Stimulated activated CD4-positive, alpha-beta T cell treated with anti-CD3 and anti-CD28 coated beads, Interleukin-4, amount 100 ng/mL, for 4 hours (primary cell): ENCODE data around the gene LCN2.

Experiments
- DNase-seq, 2 experiments: peaks; one replicate each; pipeline ENCODE4 v3.0.0-alpha.2; 2020

Gene LCN2

DNA sequence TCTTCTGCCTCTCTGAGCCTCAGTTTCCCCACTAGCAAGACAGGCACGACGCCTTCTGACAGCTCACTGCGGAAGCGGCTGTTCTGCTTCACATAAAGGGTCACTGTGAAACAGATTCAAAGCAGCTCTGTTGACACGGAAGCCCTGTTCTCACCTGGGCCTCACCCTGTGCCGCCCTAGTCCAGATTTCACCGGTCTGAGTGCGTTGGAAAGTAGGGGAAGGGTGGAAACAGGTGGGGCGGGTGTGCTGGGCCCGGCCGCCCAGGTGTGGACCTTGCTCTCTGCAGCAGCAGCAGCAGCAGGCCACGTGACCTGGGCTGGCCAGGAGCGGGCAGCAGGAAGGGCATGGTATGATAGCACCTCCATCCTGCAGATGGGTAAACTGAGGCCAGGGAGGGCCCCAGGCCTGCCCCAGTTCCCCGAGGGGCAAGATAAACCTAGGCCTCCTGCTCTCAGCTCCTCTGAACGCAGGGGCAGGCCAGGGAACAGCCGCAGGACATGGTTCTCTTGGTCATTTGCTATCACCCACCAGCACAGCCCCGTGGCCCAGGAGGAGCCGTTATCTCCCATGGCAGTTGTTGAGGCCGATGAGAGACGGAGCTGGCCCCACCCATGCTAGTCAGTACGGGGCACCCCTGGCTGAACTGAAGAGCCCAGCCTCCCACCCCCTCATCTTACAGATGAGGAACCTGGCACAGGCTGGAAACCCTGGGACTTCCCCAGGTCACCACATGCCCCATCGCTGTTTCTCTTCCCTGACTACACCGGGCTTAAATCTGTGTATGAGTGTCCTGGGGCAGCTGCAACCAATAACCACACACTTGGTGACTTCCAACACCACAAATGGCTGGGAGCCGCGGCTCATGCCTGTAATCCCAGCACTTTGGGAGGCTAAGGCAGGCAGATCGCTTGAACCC, 33.8 kb upstream of the LCN2 start:
- DNase-seq, result no peak

DNA sequence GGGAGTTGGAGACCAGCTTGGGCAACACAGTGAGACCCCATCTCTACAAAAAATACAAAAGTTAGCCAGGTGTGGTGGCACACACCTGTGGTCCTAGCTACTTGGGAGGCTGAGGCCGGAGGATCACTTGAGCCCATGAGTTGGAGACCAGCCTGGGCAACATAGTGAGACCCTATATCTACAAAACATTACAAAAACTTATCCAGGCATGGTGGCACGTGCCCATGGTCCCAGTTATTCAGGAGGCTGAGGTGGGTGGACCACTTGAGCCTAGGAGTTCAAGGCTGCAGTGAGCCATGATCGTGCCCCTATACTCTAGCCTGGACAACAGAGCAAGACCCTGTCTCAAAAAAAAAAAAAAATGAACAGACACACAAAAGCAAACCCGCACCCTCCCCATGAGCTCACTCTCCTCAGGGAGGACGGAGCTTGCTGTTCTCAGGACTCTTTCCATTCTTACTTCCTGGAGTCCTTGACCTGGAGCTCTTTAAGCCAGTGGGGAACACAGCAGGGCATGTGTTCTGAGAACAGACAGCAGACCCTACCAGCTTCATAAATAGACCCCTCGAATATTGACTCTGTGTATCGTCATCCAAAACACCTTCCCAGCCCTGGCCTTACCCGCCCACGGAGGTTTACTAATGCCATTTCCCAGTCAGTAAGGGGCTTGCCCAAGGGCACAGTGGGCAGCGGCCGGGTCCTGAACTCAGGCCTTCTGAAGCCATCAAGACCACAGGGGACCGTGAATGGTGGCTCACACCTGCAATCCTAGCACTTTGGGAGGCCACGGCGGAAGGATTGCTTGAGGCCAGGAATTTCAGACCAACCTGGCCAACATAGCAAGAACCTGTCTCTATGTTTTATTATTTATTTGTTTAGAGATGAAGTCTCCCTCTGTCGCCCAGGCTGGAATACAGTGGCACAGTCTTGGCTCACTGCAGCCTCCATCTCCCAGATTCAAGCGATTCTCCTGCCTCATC, 32.9 kb upstream of the LCN2 start:
- no peak for DNase-seq

DNA sequence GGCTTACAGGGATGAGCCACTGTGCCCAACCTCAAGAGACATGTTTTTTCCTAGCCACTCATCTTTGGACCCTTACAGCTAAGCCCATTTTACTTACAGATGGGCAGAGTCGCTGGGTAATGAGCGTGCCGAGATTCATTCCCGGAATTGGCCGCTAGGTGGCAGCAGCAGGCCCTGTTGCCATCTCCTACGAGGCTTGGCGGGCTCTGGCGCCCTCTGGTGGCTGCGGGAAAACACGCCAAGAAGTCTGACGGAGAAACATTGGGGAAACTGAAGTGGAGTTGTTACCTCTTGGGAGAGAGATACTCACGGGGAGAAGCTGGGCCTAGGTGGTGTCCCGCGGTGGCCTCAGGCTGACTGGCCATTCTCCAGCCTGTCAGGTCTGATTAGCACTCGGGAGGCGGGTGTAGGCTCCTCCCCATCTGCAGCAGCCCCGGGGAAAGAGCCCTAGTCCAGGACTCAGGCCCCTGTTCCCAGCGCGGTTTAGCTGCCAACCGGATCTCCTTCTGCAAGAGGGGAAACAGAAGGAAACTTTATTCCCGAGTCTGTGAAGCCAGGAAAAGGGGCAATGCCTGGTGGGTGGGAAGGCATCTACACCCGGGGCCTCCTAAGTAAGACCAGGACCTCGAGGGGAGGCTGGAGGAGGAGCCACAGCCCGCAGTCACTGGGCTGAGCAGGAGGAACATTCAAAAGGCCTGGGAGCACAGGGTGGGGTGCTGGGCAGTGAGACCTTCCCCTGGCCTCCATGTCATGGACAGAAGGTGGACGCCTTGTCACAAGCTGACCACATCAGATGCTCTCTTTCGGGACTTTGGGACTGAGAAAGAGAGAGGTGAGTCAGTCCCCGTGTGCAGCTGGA, 31.4 kb upstream of the LCN2 start:
- peak; percentile 89 to 99 for DNase-seq

DNA sequence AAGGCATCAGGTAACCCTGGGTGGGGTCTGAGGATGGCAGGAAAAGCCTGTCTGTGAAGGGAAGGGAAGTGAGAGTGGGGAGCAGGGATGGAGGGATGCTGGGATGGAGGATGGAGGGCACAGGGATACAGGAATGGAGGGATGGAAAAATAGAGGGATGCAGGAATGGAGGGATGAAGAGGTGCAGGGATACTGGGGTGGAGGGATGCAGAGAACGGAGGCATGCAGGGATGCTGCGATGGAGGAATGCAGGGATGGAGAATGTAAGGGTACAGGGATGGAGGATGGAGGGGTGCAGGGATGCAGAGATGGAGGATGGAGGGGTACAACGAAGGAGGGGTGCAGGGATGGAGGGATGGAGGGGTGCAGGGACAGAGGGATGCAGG, 30.8 kb upstream of the LCN2 start:
- DNase-seq, result no peak

DNA sequence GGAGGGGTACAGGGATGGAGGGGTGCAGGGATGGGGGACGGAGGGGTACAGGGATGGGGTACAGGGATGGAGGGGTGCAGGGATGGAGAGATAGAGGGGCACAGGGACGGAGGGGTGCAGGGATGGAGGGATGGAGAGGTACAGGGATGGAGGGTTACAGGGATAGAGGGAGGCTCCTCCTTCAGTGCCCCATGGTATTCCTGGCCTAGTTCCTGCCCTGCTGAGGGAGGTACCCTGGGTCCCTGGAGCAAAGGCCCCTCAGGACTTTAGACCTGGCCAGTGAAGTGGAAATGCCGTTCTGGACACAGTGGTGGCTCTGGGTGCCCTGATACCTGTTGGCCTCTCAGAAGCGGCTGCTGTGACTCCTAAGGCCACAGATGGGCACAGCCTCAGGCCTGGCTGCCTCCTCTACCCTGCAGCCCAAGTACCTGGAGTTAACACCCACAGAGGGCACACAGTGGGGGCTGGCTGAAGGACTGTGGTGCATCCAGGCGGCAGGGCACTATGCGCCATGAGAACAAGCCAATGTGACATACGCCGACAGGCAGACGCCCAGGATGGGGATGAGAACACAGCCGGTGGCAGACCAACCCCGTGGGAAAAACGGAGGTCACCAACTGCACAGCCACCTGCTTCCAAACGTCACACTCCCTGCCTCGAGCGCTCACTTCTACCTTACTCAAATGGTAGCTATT, 30.1 kb upstream of the LCN2 start:
- DNase-seq, result no peak

DNA sequence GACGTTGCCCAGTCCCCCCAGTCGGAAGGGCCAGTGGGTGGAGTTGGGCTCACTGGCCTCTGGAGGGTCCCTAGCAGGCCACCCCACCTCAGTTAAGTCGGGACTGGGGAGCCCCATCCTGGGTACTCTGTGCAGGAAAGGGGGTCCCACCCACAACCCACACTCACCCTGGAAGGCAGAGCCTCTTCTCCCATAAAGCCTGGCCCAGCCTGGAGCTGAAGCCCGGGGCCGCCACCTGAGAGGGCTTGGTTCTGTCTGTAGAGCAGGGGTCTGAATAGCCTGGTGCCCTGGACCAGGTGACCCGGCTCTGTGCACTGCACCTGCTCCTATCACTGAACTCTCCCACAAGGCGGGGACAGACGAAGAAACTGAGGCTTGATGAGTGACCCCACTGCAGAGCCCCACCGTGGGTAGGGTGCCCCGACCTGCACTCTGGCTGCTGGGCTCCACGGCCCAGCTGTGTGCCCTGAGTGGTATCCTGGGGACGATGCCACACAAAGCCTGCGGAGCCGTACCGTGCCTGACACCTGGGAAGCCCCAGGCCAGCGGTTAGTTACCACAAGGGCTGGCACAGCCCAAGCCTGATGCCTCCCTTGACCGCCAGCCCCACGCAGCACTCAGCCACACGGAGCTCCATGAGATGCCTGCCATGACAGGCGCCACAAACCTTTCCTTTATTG, 29.1 kb upstream of the LCN2 start:
- DNase-seq, result no peak

DNA sequence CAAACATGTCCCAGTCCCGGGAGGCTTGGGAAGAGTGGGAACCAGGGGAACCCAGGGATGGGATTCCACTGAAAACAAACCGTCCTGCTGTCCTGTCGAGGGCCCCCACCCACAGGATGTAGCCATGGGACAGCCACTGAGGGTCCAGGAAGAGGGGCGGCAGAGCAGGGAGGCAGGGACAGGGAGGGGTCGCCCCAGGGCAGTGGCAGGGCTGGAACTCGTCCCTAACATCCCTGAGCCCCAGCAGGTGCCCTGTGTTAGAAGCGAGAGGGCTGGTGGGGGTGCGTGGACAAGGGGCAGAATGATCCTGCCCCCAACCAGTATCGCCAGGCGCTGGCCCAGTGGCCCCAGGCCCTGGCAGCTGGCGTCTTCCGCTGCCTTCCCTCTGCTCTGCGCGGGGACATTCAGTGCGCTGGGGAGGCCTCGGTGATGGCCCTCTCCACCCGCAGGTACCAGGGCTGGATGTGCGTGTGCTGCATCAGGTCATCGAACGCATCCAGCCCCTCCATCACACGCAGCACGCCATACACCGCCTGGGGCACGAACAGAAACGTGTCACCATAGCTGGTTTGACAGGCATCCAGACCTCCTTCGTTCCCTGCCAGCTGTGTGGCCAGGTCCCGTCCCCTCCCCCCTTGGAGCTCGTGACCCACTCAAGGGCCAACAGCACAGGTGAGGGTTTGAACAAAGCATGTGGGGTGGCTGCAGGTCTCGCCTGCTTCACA, 28.4 kb upstream of the LCN2 start:
- DNase-seq, result no peak

DNA sequence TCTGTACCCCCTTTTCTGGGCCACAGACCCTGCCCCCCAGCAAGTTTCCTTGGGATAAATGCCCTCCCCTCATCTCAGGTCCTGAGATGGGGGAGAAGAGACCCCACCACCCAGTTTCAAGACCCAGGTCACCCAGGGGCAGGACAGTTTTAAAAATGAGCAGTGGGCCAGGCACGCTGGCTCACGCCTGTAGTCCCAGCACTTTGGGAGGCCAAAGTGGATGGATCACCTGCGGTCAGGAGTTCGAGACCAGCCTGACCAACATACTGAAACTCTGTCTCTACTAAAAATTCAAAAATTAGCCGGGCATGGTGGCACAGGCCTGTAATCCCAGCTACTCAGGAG, 27.8 kb upstream of the LCN2 start:
- DNase-seq, result no peak

DNA sequence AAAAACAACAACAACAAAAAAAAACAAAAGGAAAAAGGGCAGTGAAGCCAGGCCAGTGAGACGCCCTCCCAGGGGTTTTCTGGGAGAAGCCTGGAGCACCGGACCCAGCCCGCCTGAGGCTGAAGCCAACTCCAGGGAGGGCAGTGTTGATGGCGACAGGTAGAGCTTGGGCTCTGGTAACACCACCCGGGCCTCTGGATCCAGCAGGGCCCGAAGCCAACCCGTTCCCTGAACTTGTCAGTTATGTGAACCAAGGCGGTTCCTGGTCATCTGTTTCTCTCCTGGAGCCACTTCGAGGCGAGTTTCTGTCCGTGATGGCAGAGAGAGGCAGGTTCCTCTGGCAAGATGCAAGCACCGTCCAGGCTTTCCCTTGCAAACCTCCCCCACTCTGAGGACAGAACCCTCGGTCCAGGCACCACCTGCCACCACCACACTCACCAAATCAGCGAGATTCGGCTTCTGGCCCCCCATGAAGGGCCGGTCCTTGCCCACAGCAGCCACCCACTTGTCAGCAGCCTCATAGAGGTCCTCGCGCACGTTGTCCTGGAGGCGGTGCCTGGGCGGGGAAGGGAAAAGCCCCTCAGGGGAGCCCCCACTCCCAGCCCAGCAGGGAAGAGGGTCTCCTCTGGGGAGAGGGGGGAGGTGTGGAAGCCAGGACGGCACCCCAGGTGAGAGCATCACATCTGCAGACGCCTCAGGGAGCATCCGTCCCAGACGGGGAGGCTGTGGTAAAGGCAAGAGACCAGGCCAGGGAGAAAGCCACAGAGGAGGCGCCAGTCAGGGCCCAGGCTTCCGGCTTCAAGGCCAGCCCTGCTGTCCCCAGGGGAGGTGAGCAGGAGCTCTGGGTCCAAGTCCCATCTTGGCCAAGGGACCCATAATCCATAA, 27.1 kb upstream of the LCN2 start:
- no peak for DNase-seq

DNA sequence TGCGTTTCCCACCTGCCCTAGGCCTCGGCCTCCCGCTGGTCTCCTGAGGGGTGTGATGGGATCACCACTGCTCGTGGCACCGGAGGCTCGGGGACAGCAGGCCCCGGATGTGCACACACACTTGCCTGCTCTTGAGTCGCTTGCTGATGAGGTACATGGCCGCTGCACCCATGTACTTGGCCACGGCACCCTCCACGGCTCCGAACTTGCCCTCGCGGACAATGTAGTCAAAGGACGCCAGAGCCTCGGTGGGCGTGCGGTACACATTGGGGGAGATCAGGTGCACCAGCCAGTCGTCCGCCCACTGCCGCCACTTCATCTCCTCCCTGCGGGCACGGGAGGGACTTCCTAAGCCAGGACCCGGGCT, 26.5 kb upstream of the LCN2 start:
- no peak for DNase-seq

DNA sequence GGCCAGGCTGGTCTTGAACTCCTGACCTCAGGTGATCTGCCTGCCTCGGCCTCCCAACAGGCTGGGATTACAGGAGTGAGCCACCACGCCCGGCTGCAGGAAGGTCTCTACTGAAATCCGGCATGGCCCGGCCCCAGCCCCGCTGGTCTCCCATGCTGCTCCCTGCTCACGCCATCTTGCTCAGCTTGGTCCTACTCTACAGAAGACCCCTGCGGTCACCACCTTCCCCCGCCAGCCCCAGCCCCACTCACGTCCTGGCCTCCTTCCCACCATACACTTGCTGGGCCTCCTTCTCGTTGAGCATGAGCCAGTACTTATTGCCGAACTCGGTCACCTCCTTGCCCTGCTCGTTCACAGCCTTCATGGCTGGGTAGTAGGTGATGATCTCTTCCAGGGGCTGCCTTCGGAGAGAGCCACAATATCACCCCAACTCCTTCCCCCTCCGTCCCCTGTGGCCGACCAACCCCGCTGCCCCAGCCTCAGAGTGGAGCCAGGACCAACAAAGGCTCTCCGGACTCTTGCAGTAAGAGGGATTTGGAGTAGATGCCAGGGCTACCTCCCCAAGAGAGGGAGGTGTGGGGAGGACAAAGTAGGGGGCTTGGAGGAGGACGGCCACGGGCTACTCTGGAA, 25.7 kb upstream of the LCN2 start:
- DNase-seq, result no peak

DNA sequence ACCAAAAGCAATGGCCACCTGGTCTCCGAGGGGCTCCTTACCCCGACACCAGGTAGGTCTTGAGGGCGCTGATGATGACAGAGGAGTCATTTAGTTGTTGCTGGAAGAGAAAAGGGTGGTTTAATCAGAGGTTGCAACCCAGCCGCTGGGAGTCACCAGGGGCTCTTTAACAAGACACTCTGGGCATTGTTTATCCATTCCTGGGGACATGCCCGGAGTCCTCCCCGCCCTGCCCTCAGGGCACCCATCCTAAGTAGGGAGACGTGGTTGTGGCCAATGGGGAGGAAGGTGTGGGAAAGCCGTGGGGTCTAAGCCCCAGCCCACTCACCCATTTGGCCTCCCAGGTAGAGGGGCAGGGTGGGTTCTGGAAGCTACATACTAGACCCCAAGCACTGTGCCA, 24.8 kb upstream of the LCN2 start:
- DNase-seq, result no peak

DNA sequence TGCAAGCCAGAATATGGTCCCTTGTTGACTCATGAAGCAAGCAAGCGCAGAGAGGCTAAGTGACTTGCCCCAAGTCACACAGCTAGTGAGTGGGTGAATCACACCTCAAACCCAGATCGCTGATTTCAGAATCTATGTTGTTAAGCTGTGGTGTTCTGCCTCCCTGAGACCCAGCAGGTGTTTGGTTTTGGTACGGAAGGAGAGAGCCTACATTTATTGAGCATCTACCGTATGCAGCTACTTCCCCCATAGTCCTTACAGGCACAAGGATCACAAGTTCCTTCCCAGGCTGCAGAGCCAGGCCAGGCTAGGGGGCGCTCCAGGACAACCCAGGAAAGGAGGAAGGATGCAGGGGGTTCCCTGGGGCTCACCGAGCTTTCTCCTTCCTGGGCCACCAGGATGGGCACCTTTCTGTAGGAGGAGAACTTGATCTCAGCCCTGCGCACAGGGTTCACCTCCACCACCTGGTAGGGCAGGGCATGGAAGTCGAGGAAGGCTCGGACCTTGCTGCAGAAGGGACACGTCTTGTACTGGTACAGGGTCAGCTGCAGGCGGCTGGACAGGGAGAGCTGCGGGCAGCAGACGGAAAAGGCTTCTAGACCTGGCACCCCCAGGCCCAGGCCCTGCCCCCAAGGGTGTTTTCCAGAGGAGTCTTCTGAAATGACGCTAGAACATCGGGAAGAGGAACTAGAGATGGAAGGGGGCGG, 24.2 kb upstream of the LCN2 start:
- DNase-seq, result peak; percentile 19 to 30

DNA sequence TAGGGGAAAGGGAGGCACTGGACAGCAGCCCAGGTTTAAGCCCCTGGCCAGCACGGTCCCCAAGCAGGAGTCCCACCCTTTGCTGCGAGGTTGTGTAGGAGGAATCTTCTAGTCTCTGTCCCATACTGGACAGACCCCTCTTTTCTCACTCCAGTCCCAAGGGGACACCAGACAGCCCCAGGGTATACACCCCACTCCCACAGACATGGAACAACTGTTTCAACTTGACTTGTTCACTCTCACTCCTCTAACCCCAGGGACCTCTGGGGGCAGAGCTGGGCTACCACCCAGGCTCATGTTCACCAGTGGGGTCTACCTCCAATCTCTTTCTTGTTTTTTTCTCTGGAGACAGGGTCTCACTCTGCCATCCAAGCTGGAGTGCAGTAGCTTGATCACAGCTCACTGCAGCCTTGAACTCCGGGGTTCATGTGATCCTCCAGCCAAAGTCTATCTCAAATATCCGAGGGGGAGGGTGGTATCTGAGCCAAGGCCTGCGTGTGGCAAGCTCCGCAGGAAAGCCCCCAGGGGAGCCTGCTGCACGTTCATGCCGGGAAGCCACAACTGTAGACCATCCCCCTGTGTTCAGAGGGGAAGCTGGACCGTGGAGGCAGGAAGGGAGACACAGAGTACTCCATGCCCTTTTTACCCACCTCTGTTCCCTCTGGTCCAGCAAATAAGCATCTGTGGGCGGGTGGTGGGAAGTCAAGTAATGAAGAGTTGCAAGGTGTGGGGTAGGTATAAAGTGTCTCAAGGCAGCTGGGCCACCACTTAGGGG, 23.5 kb upstream of the LCN2 start:
- DNase-seq, result no peak

DNA sequence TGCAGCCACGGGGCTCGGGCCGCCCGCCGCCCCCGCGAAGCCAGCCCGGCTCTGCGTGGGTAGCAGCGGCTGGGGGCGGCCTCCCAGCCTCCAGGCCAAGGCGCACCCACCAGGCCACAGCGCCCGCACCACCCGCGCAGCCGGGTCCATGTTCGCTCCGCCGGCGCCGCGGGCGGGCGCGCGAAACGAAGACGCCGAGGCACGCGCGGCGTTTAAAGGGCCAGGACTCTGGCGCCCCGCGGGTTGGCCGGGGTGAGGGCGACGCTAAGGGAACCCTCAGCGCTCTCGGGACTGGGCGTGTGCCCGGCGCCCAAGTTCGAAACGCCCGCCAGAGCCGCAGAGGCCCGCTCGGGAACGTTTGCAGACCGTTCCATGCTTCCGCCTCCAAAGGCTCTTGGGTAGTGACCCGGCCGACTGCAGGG, 21.7 kb upstream of the LCN2 start, which contains the start of gene PTGES2:
TSS of gene PTGES2 (minus strand) at position 162 of the 422 bp plus-strand sequence. CDS start at position 150, 12 bp downstream.
- DNase-seq, result peak; percentile 82 to 84

DNA sequence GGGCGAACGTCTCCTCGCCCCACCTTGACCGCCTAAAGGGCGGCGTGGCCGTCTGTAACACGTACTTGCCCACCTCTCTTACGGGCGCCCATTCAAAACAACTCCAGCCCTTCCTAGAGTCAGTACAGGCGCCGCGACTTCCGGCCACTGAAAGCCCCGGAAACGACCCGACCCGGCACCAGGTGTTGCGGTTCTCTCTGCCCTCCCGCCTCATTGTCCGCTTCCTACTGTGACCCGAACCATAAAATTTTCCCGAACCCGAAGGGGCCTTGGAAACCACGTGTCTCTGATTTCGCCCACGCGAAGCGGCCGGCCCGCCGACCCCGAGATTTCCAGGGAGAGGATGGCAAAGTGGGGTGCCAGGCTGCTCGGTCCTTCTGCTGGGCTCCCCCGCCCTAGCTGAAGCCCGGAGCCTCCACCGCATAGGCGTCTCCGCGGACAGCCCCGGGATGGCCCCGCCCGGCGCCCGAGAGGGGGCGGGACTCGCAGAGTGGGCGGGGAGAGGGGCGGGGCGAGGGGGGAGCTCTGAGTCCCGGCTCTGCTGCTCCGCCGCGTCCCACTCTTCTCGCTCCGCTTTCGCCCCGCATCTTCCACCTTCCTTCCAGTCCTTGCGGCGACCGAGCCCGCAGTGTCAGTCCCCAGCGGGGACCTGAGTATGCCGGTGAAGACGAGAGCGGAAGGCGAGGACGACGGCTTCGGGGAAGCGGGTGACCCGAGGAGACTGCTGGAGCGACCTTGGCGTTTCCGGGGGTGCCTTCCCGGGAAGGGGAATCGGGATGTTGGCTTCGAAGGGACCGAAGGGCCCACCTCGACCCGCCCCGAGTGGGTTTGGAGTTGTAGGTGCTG, 21.0 kb upstream of the LCN2 start:
- peak; percentile 82 to 84 for DNase-seq
